ENCODE measurements around the gene GAL3ST2.

GAL3ST2 gene

GRCh38 chr2:241849616-241850543, 73.3 kb downstream of the GAL3ST2 start:
- no peak for DNase-seq

GRCh38 chr2:241850544-241851324, 74.1 kb downstream of the GAL3ST2 start:
- no peak for DNase-seq

DNA sequence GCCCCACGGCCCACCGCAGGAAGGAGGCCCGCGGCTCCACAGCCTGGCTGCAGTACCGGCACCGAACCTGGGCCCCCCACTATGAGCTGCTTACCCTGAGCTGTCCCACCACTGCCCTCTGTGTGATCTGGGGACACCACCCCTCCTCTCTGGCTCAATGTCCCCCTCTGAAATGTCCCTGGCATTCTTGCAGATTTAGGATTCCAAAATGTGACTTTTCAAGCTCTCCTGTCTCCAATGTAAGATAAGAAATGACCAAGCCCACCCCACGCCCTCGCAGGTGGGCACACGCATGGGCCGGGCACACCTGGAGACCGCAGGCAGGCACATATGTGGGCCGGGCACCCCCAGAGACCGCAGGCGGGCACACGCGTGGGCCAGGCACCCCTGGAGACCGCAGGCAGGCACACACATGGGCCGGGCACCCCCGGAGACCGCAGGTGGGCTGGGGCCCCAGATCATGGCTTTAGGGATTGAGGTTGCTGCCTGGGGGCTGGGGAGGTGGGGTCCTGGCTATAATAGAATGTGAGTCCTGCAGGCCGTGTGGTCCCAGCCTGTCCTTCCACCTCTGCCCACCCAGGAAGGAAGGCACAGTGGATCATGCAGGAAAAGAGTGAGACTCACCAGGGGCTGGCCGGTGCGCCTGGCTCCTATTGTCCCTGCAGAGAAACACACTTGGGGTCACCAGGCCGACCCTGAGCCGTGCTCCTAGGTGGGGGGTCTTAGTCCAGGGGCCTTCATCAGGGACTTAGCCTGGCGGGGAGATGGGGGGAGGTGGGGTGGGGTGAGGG, 74.9 kb downstream of the GAL3ST2 start:
- DNase-seq, result no peak

DNA sequence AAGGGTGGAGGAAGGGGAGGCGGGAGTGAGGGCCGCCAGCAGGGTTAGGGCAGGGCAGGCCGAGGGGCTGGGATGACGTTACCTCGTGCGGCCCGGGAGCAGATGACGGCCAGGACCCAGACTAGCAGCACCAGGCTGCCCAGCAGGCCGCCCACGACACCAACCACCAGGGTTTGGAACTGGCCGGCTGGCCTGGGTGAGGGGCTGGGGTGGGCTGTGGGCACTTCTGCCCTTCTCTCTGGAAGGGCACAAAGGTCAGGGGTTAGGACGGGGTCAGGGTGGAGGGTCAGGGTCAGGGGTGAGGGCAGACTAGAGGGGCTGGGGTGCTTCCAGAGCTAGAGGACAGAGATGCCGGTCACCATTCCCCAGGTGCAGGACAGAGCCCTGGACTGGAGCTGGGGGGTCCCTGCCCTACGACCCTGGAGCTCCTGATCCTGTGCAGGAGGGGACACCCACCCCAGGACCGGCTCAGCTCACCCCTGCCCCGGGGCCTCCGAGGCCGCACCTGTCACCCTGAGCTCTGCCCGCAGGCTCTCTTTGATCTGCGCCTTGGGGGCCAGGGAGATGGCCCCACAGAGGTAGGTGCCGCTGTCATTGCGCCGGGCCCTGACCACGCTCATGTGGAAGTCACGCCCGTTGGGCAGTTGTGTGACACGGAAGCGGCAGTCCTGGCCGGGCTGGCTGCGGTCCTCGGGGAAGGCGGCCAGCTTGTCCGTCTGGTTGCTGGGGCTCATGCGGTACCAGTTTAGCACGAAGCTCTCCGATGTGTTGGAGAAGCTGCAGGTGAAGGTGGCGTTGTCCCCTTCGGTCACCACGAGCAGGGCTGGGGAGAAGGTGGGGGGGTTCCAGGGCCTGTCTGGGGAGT, 75.7 kb downstream of the GAL3ST2 start:
- DNase-seq, result no peak

- no peak for DNase-seq
Observed at GRCh38 chr2:241852981-241853631, 76.5 kb downstream of the GAL3ST2 start.

Measured in AML-193 (cell line).